Measurements from ENCODE around the gene CHST11. TPM values are rescaled to one million over a fixed set of nuclear protein-coding genes. Genes with fewer than 3 reads are reported as not detected.

Gene CHST11
- total and polyA plus RNA-seq, 4 donors: 0.57 to 11.1 (median 3.7) TPM

GRCh38 chr12:104496336-104496735 is 39.6 kb downstream of the CHST11 start:
- H3K36me3 ChIP-seq (ENCODE audit: control insufficient read depth in 4 of 4, insufficient read depth in 3 of 4, low read depth in 1 of 4, low read length in 3 of 4): no peaks in the 10 kb centered on the region
- H3K27me3 ChIP-seq (ENCODE audit: control insufficient read depth in 4 of 4, insufficient read depth in 4 of 4, low read length in 3 of 4): no peaks in the 10 kb centered on the region
- WGBS: 84% methylated on average over 1 of the region's 1 CpG
- no peak overlapping the region for H3K9ac ChIP-seq (ENCODE audit: low read depth in 1 of 2, low read length in 2 of 2)
- H3K9me3 ChIP-seq (ENCODE audit: control insufficient read depth in 4 of 4, low read length in 3 of 4): no peaks in the 10 kb centered on the region
- no peak for DNase-seq (ENCODE audit: low spot score)
- TF ChIP-seq RAD21 (IDR thresholded peaks at IDR 0.05) (no peak), EGR1 (IDR thresholded peaks at IDR 0.05; ENCODE audit: low read depth in 2 of 2) (no peak)
- no peaks in the 10 kb centered on the region for H3K4me1 ChIP-seq (ENCODE audit: control insufficient read depth in 4 of 4, insufficient read depth in 4 of 4, low read length in 3 of 4)
- no peak overlapping the region for H3K4me3 ChIP-seq (ENCODE audit: low read depth in 1 of 3, low read length in 3 of 3)
- no peak overlapping the region for H3K27ac ChIP-seq (ENCODE audit: low read depth in 1 of 2, low read length in 2 of 2)

GRCh38 chr12:104498211-104498801 is 41.6 kb downstream of the CHST11 start:
- DNase-seq (ENCODE audit: low spot score): no peak
- Histone ChIP-seq H3K4me1 (ENCODE audit: control insufficient read depth in 4 of 4, insufficient read depth in 4 of 4, low read length in 3 of 4) (no peaks in the 10 kb centered on the region), H3K4me3 (ENCODE audit: low read depth in 1 of 3, low read length in 3 of 3) (no peak overlapping the region), H3K27me3 (ENCODE audit: control insufficient read depth in 4 of 4, insufficient read depth in 4 of 4, low read length in 3 of 4) (no peaks in the 10 kb centered on the region), H3K9ac (ENCODE audit: low read depth in 1 of 2, low read length in 2 of 2) (no peak overlapping the region), H3K36me3 (ENCODE audit: control insufficient read depth in 4 of 4, insufficient read depth in 3 of 4, low read depth in 1 of 4, low read length in 3 of 4) (no peaks in the 10 kb centered on the region), H3K27ac (ENCODE audit: low read depth in 1 of 2, low read length in 2 of 2) (no peak overlapping the region), H3K9me3 (ENCODE audit: control insufficient read depth in 4 of 4, low read length in 3 of 4) (no peaks in the 10 kb centered on the region)
- TF ChIP-seq FOXA1 (IDR thresholded peaks at IDR 0.05): no peak
- no peak for TF ChIP-seq GABPA (IDR thresholded peaks at IDR 0.05 in 1 of 2, conservative IDR thresholded peaks at IDR 0.05 in 1 of 2)
- WGBS: 79% methylated on average over 8 of the region's 8 CpGs

- Histone ChIP-seq H3K4me1 (ENCODE audit: control insufficient read depth in 4 of 4, insufficient read depth in 4 of 4, low read length in 3 of 4) (no peaks in the 10 kb centered on the region), H3K9me3 (ENCODE audit: control insufficient read depth in 4 of 4, low read length in 3 of 4) (no peaks in the 10 kb centered on the region), H3K9ac (ENCODE audit: low read depth in 1 of 2, low read length in 2 of 2) (no peak overlapping the region), H3K27me3 (ENCODE audit: control insufficient read depth in 4 of 4, insufficient read depth in 4 of 4, low read length in 3 of 4) (no peaks in the 10 kb centered on the region), H3K4me3 (ENCODE audit: low read depth in 1 of 3, low read length in 3 of 3) (no peak overlapping the region), H3K27ac (ENCODE audit: low read depth in 1 of 2, low read length in 2 of 2) (no peak overlapping the region), H3K36me3 (ENCODE audit: control insufficient read depth in 4 of 4, insufficient read depth in 3 of 4, low read depth in 1 of 4, low read length in 3 of 4) (no peaks in the 10 kb centered on the region)
- TF ChIP-seq HNF4A (conservative IDR thresholded peaks at IDR 0.05): no peak
- TF ChIP-seq NR2F2 (IDR thresholded peaks at IDR 0.05): no peak
- no peak for TF ChIP-seq FOXA2 (IDR thresholded peaks at IDR 0.05)
- TF ChIP-seq TAF1 (conservative IDR thresholded peaks at IDR 0.05): no peak
- no peak for TF ChIP-seq FOXA1 (IDR thresholded peaks at IDR 0.05)
- TF ChIP-seq ATF3 (IDR thresholded peaks at IDR 0.05): no peak
- no peak for TF ChIP-seq GABPA (IDR thresholded peaks at IDR 0.05 in 1 of 2, conservative IDR thresholded peaks at IDR 0.05 in 1 of 2)
- TF ChIP-seq YY1 (IDR thresholded peaks at IDR 0.05): no peak
- TF ChIP-seq SP1 (IDR thresholded peaks at IDR 0.05): no peak
- TF ChIP-seq MAX (IDR thresholded peaks at IDR 0.05): no peak
- TF ChIP-seq CTCF (IDR thresholded peaks at IDR 0.05; ENCODE audit: low read depth, low read length, missing input control): no peak
- no peak for TF ChIP-seq JUND (IDR thresholded peaks at IDR 0.05)
- no peak for TF ChIP-seq RAD21 (IDR thresholded peaks at IDR 0.05)
- WGBS: 74% methylated on average over 4 of the region's 4 CpGs
- DNase-seq (ENCODE audit: low spot score): no peak
Measured at GRCh38 chr12:104499668-104500332, 43.1 kb downstream of the CHST11 start.

Measured in liver (tissue), 9 donors.